Activated naive CD8-positive, alpha-beta T cell treated with anti-CD3 and anti-CD28 coated beads for 36 hours (primary cell): ENCODE data around the gene TSPAN14. TPM values are rescaled to one million over a fixed set of nuclear protein-coding genes. Genes with fewer than 3 reads are reported as not detected.
"Not testable (repeated sequence)": the region's sequence is repeated elsewhere in the genome, so short reads cannot be mapped to it uniquely, and the experiment has no call there.

Experiments
- DNase-seq: peaks from one replicate; pipeline ENCODE4 v3.0.0; 2021
- H3K27ac Mint-ChIP-seq: one replicate; pipeline ENCODE4 v1.8.0; 2022; ENCODE audit warnings: mild to moderate bottlenecking, moderate library complexity, mixed read lengths
- H3K27me3 Mint-ChIP-seq: one replicate; pipeline ENCODE4 v1.8.0; 2022; ENCODE audit warnings: mild to moderate bottlenecking, mixed read lengths
- H3K36me3 Mint-ChIP-seq: one replicate; pipeline ENCODE4 v1.8.0; 2021; ENCODE audit warnings: mild to moderate bottlenecking, mixed read lengths
- H3K4me1 Mint-ChIP-seq: one replicate; pipeline ENCODE4 v1.8.0; 2021; ENCODE audit warnings: mixed read lengths
- H3K4me3 Mint-ChIP-seq: one replicate; pipeline ENCODE4 v1.8.0; 2022; ENCODE audit warnings: mild to moderate bottlenecking, moderate library complexity, mixed read lengths
- H3K9me3 Mint-ChIP-seq: one replicate; pipeline ENCODE4 v1.8.0; 2022; ENCODE audit warnings: mixed read lengths
- total RNA-seq, 2 experiments: library from RNA; stranded (reverse); gene quantifications; one replicate each; pipeline ENCODE4 v1.2.3, GENCODE V29; 2021

Gene TSPAN14
- total RNA-seq, 2 experiments from 2014 or later = 39.6 to 40.4 TPM

- H3K27ac Mint-ChIP-seq, H3K9me3 Mint-ChIP-seq, H3K27me3 Mint-ChIP-seq, H3K4me3 Mint-ChIP-seq, DNase-seq: not testable (repeated sequence)
- H3K36me3 Mint-ChIP-seq = peaks cover 31% of the 10 kb centered on the region
- H3K4me1 Mint-ChIP-seq = peaks cover 40% of the 10 kb centered on the region
Observed at GRCh38 chr10:80534646-80535045, 80.5 kb downstream of the TSPAN14 start.

GRCh38 chr10:80535671-80536360 is 81.7 kb downstream of the TSPAN14 start:
- Mint-ChIP-seq H3K4me1 (peaks cover 33% of the 10 kb centered on the region), H3K4me3 (peak overlapping the region; percentile 92), H3K27me3 (no peaks in the 10 kb centered on the region), H3K36me3 (peaks cover 24% of the 10 kb centered on the region), H3K9me3 (no peaks in the 10 kb centered on the region), H3K27ac (peak overlapping the region; percentile 99)
- DNase-seq = peak; percentile 80

DNA sequence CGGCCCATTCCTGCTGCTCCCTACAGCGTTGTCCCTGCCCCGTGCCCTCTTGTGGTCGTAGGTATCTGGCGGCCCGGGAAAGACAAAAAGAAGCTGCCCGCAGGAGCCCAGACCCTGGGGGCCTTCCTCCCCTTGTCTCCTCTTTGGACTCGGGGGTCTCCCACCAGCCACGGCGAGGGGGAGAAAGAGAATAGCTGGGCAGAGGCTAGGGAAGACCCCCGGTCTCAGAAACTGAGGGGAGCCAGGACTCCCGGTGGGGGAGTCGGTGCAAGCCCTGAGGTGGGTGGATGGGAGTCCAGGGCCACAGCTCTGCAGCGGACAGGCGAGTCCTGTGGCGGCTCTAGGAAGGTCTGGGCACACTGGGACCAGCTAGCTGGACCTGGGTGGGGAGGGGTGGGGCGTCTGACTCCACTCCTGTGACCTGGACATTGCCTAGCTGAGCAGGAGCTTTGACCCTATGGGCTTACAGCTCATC is 82.3 kb downstream of the TSPAN14 start:
- Mint-ChIP-seq H3K9me3 (no peaks in the 10 kb centered on the region), H3K4me3 (peak overlapping the region; percentile 92), H3K36me3 (peaks cover 20% of the 10 kb centered on the region), H3K4me1 (peaks cover 33% of the 10 kb centered on the region), H3K27ac (peak overlapping the region; percentile 99), H3K27me3 (no peaks in the 10 kb centered on the region)
- no peak for DNase-seq

GRCh38 chr10:80537086-80537735 is 83.1 kb downstream of the TSPAN14 start:
- H3K27me3 Mint-ChIP-seq = no peaks in the 10 kb centered on the region
- peaks cover 15% of the 10 kb centered on the region for H3K36me3 Mint-ChIP-seq
- no peak for DNase-seq
- peak overlapping the region; percentile 92 for H3K4me3 Mint-ChIP-seq
- H3K4me1 Mint-ChIP-seq = peaks cover 27% of the 10 kb centered on the region
- peak overlapping the region; percentile 99 for H3K27ac Mint-ChIP-seq
- no peaks in the 10 kb centered on the region for H3K9me3 Mint-ChIP-seq

DNA sequence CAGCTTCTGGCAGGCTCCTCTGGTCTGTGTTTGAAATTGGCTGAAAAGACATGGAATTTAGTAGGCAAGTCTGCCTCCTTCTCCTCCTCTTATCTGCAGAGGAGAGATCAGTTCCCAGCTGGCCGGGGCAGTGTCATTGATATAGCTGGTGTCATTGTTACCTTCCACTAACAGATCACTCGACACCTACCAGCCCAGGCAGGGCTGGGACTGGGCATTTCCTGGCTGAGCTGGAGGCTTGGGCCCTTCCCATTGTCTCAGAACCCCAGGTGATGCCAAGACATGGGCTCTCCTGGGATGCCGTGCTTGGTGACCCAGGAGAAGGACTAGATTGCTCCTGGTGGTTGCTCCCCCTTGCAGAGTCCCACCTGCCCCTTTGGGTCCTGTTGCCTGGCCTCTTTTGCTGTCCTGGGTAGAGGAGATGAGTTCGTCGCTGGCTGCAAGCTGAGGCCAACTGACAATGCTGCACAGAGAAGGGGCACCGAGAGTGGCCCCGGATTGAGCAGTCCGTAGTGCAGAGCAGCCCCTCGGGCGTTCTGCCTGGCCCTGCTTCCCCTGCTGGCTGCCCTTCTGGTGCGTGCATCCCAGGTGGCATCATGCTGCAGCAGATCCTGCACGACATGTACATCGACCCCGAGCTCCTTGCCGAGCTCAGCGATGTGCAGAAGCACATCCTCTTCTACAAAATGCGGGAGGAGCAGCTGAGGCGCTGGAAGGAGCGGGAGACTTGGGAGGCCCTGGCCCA is 83.8 kb downstream of the TSPAN14 start, which contains the start of gene SH2D4B:
TSS of gene SH2D4B (plus strand) at position 167 of the 745 bp plus-strand sequence. CDS start at position 597, 430 bp downstream.
- DNase-seq = no peak
- Mint-ChIP-seq H3K4me3 (peak within 1 kb of the TSS; percentile 92), H3K4me1 (peaks cover 20% of the 10 kb centered on the region), H3K36me3 (peaks cover 8% of the 10 kb centered on the region), H3K27ac (peak within 1 kb of the TSS; percentile 99), H3K27me3 (no peaks in the 10 kb centered on the region), H3K9me3 (no peaks in the 10 kb centered on the region)

GRCh38 chr10:80538481-80539185 is 84.5 kb downstream of the TSPAN14 start:
- Mint-ChIP-seq H3K36me3 (peaks cover 6% of the 10 kb centered on the region), H3K27me3 (no peaks in the 10 kb centered on the region), H3K9me3 (no peaks in the 10 kb centered on the region), H3K4me1 (peaks cover 19% of the 10 kb centered on the region), H3K27ac (no peak overlapping the region), H3K4me3 (no peak overlapping the region)
- DNase-seq = no peak

- Mint-ChIP-seq H3K4me1 (peaks cover 19% of the 10 kb centered on the region), H3K27me3 (no peaks in the 10 kb centered on the region), H3K36me3 (peaks cover 6% of the 10 kb centered on the region), H3K9me3 (no peaks in the 10 kb centered on the region), H3K4me3 (no peak overlapping the region), H3K27ac (no peak overlapping the region)
- no peak for DNase-seq
Observed at GRCh38 chr10:80539421-80540031, 85.4 kb downstream of the TSPAN14 start.

DNA sequence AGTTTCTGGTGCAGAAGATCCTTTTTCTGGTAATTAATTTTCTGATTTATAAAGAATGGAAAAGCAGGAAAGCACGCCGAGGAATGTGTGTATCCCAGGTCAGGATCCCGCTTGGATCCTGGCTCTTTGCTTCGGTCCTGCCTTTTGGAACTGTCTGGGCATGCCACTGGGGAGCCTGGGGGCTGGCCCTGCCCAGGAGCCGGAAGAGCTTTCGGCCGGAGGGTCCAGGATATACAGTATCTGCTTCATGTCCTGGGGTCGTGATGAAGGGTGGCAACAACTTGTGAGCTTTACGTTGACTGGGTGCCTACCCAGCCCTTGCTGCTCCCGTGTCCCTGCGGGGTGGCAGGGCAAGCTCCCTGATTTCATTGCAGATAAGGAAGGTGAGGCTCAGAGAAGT is 86.0 kb downstream of the TSPAN14 start:
- no peak overlapping the region for H3K4me3 Mint-ChIP-seq
- H3K27ac Mint-ChIP-seq = no peak overlapping the region
- H3K4me1 Mint-ChIP-seq = peaks cover 19% of the 10 kb centered on the region
- peaks cover 6% of the 10 kb centered on the region for H3K36me3 Mint-ChIP-seq
- no peak for DNase-seq
- no peaks in the 10 kb centered on the region for H3K27me3 Mint-ChIP-seq
- H3K9me3 Mint-ChIP-seq = no peaks in the 10 kb centered on the region

DNA sequence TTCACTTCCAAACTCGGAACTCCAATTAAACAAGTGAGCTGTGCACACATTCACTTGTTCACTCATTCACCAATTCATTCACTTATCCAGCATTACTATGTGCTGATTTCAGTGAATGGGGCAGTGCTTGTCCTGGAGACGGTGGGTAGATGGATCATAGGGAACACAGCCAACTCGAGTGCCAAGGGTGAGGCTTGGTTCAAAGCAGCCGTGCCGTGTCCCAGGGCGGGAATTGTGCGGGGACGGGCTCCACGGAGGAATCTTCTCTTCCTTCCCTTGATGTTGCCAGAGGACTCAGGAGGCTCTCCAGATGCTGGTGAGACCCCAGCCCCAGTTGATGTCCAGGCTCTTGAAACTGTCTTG is 86.5 kb downstream of the TSPAN14 start:
- H3K4me3 Mint-ChIP-seq = no peak overlapping the region
- H3K36me3 Mint-ChIP-seq = peaks cover 3% of the 10 kb centered on the region
- no peak for DNase-seq
- no peaks in the 10 kb centered on the region for H3K9me3 Mint-ChIP-seq
- H3K27ac Mint-ChIP-seq = no peak overlapping the region
- H3K4me1 Mint-ChIP-seq = peaks cover 17% of the 10 kb centered on the region
- H3K27me3 Mint-ChIP-seq = no peaks in the 10 kb centered on the region

DNA sequence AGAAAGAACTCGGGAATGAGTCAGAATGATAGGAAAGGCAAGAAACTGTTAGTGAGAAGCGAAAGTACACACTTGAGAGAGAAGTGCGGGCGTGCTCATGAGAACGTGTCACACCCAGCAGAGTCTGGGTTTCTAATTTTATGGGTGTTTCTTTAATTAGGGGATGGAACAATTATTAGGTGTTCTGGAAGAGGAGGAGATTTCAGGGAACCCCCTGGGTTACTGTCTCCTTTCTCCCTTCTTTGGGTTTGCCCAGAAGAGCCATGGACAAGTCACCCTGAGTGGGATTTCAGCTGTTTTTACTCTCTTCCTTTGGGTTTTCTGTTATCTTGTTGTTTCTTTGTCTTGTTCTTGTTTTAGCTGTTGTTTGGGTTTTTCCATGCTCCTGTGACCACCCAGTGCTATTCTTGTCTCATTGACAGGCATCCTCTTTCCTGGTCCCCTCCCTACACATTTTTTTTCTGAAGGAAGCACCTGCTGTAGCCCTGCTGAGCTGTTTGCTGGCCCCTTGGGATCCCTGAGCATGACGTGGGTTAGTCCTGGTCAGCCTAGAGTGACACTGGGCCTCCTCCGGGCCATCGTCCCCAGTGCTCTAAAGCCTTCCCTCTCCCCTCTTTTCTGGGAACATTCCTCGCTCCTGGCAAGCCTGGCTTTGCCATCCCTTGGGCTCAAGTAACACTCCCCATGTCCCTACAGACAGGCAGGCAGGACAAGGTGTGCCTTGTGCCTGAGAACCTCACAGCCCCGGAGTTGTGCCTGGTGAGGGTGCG is 87.1 kb downstream of the TSPAN14 start:
- Mint-ChIP-seq H3K9me3 (no peaks in the 10 kb centered on the region), H3K27ac (peak overlapping the region; percentile 61), H3K36me3 (peaks cover 2% of the 10 kb centered on the region), H3K4me3 (no peak overlapping the region), H3K4me1 (peaks cover 15% of the 10 kb centered on the region), H3K27me3 (no peaks in the 10 kb centered on the region)
- no peak for DNase-seq

DNA sequence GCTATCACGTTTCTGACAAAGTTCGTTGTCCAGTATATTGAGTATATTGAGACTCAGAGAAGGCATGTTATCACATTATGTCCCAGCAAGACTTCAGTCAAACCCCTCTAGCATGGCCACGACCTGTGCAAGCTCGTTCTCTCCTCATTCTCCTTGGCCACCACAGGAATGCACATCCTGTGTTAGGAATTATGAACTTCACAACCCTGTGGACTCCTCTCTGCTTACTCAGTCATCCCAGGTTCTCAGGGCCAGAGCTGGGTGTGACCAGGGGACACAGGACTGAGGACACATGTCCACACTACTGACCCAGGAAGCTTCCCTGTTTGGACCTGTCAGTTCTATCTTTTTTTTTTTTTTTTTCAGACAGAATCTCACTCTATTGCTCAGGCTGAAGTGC is 87.9 kb downstream of the TSPAN14 start:
- no peaks in the 10 kb centered on the region for H3K36me3 Mint-ChIP-seq
- H3K27ac Mint-ChIP-seq = no peak overlapping the region
- no peak for DNase-seq
- H3K4me1 Mint-ChIP-seq = peaks cover 11% of the 10 kb centered on the region
- H3K9me3 Mint-ChIP-seq = no peaks in the 10 kb centered on the region
- no peak overlapping the region for H3K4me3 Mint-ChIP-seq
- H3K27me3 Mint-ChIP-seq = no peaks in the 10 kb centered on the region

GRCh38 chr10:80542652-80543318 is 88.7 kb downstream of the TSPAN14 start:
- no peak for DNase-seq
- Mint-ChIP-seq H3K27ac (no peak overlapping the region), H3K36me3 (no peaks in the 10 kb centered on the region), H3K4me3 (no peak overlapping the region), H3K27me3 (no peaks in the 10 kb centered on the region), H3K9me3 (no peaks in the 10 kb centered on the region), H3K4me1 (peaks cover 11% of the 10 kb centered on the region)

DNA sequence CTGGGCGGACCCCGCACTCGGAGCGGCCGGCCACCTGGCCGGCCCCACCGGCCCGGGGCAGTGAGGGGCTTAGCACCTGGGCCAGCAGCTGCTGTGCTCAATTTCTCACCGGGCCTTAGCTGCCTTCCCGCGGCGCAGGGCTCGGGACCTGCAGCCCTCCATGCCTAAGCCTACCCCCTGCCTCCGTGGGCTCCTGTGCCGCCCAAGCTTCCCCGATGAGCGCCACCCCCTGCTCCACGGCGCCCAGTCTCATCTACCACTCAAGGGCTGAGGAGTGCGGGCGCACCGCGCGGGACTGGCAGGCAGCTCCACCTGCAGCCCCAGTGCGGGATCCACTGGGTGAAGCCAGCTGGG is 89.2 kb downstream of the TSPAN14 start:
- H3K27ac Mint-ChIP-seq, H3K36me3 Mint-ChIP-seq, H3K9me3 Mint-ChIP-seq, H3K27me3 Mint-ChIP-seq, DNase-seq, H3K4me3 Mint-ChIP-seq: not testable (repeated sequence)
- peaks cover 11% of the 10 kb centered on the region for H3K4me1 Mint-ChIP-seq
